Esophagus squamous epithelium (tissue), 5 donors: Measurements from ENCODE around the gene NPR1. TPM values are rescaled to one million over a fixed set of nuclear protein-coding genes. Genes with fewer than 3 reads are reported as not detected.

Experiments used
- DNase-seq: peaks from one replicate; lab custom pipeline; 2025; lab: John Stamatoyannopoulos, UW
- H3K27ac ChIP-seq, 4 donors: fragments of 200-600 bp; sonication (generic); one replicate each; pipeline ENCODE4 v1.5.1; 2016 to 2019; ENCODE audit warnings: mild to moderate bottlenecking in 1 of 4
- H3K27me3 ChIP-seq, 4 donors: fragments of 200-600 bp; sonication (generic); 1 replicate in 3 of 4; 2 replicates in 1 of 4; pipeline versions ENCODE4 v1.5.1 to v1.6.0; 2017 to 2021; ENCODE audit warnings: antibody characterized with exemption in 1 of 4
- H3K36me3 ChIP-seq, 3 donors: fragments of 200-600 bp; sonication (generic); one replicate each; pipeline ENCODE4 v1.5.1; 2016 to 2019
- H3K4me1 ChIP-seq, 3 donors: fragments of 200-600 bp; sonication (generic); one replicate each; pipeline ENCODE4 v1.5.1; 2017 to 2019
- H3K4me3 ChIP-seq, 4 donors: fragments of 200-600 bp; sonication (generic); 1 replicate in 3 of 4; 2 replicates in 1 of 4; pipeline ENCODE4 v1.5.1; 2016 to 2019; ENCODE audit warnings: mild to moderate bottlenecking in 2 of 4, moderate library complexity in 1 of 4
- H3K9me3 ChIP-seq, 3 donors: fragments of 200-600 bp; sonication (generic); one replicate each; pipeline ENCODE4 v1.5.1; 2016 to 2019
- POLR2A ChIP-seq, 4 donors: fragments of 450-650 bp; IDR thresholded peaks; one replicate each; pipeline ENCODE4 v1.6.1; 2017; ENCODE audit warnings: antibody characterized with exemption in 4 of 4, mild to moderate bottlenecking in 4 of 4, moderate library complexity in 3 of 4
- WGBS, 2 donors: methylation state at CpG; one replicate each; pipeline ENCODE4 v1.1.5; 2018; 5-methylcytosine and 5-hydroxymethylcytosine counted together
- intact Hi-C: fragments of 100-400 bp; cut with DNase I; formaldehyde crosslinking; loops from one replicate; pipeline ENCODE4 v1.15.0; 2022
- total RNA-seq, 4 donors: library from RNA; depleted of rRNA; stranded (reverse); fragments of >200 nt; gene quantifications; one replicate each; pipeline ENCODE4 v1.1.0, GENCODE V29; 2016
- TF ChIP-seq, protein P1 (sequence below), 6 experiments: fragments of 450-650 bp in 4 of 6; fragments of 200-600 bp in 2 of 6; sonication (generic) in 2 of 6; IDR thresholded peaks; one replicate each; pipeline ENCODE4 v1.5.1; 2016 to 2019; ENCODE audit warnings: antibody characterized with exemption in 6 of 6, mild to moderate bottlenecking in 4 of 6, moderate library complexity in 4 of 6
- donor health status: DM: yes; HTN: yes; CAD: no.

NPR1 gene
- total RNA-seq, 4 donors from 2014 or later = 1.8 to 15.6 (median 6.4) TPM

DNA sequence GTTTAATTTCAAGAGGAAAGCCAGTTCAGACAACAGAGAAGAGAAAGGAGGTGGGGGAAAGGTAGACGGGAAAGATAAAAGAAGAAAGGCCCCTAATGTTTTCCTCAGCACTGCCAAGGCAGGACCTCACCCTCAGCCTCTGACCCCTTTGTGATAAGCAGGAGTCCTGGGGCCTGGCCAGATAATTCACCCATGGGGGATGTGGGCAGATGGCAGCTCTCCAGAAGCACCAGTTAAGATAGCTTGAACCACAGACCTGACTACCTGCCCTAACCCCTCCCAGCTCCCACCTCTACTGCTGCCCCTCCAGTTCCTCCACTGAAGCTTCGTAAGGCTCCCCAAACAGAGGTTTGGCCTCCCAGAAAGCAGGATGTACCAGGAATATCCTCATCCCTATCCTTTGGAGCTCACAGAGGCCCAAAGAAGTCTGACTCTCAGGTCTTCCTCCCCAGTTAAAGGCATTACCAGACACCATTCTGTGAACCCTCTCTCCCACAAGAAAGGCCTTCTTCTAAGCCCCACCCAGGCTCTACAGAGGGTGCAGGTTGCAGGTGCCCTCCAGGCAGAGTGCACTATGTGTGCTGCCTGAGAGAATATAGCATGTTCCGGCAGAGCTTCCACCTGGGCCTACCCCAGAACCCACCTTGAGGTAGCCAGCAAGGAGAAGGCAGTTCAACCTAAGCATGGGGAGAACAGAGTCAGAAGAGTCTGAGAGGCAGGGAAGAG is 29.2 kb upstream of the NPR1 start:
- Histone ChIP-seq H3K9me3 (no peaks in the 10 kb centered on the region), H3K36me3 (peaks cover 8 to 30% (median 15%) of the 10 kb centered on the region in 3 donors), H3K27ac (no peak overlapping the region), H3K4me3 (no peak overlapping the region), H3K27me3 (no peaks in the 10 kb centered on the region), H3K4me1 (peaks cover 6 to 38% (median 9%) of the 10 kb centered on the region in 3 donors)
- DNase-seq = no peak
- intact Hi-C loops = no loop called here
- 42 to 49% methylated on average over 3 of the region's 3 CpGs for WGBS, 2 donors
- TF ChIP-seq, protein P1, sequence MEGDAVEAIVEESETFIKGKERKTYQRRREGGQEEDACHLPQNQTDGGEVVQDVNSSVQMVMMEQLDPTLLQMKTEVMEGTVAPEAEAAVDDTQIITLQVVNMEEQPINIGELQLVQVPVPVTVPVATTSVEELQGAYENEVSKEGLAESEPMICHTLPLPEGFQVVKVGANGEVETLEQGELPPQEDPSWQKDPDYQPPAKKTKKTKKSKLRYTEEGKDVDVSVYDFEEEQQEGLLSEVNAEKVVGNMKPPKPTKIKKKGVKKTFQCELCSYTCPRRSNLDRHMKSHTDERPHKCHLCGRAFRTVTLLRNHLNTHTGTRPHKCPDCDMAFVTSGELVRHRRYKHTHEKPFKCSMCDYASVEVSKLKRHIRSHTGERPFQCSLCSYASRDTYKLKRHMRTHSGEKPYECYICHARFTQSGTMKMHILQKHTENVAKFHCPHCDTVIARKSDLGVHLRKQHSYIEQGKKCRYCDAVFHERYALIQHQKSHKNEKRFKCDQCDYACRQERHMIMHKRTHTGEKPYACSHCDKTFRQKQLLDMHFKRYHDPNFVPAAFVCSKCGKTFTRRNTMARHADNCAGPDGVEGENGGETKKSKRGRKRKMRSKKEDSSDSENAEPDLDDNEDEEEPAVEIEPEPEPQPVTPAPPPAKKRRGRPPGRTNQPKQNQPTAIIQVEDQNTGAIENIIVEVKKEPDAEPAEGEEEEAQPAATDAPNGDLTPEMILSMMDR (IDR thresholded peaks at IDR 0.05) = no peak
- TF ChIP-seq POLR2A (IDR thresholded peaks at IDR 0.05) = no peak

- 80 to 85% methylated on average over 1 to 2 of the region's 2 CpGs for WGBS, 2 donors
- Histone ChIP-seq H3K4me1 (peaks cover 6 to 38% (median 9%) of the 10 kb centered on the region in 3 donors), H3K4me3 (no peak overlapping the region), H3K36me3 (peaks cover 8 to 24% (median 11%) of the 10 kb centered on the region in 3 donors), H3K9me3 (no peaks in the 10 kb centered on the region), H3K27ac (no peak overlapping the region), H3K27me3 (no peaks in the 10 kb centered on the region)
- intact Hi-C loops = no loop called here
- no peak for DNase-seq
- TF ChIP-seq POLR2A (IDR thresholded peaks at IDR 0.05) = no peak
- TF ChIP-seq, protein P1 (IDR thresholded peaks at IDR 0.05) = no peak
Measured at GRCh38 chr1:153649863-153650235, 28.6 kb upstream of the NPR1 start.

DNA sequence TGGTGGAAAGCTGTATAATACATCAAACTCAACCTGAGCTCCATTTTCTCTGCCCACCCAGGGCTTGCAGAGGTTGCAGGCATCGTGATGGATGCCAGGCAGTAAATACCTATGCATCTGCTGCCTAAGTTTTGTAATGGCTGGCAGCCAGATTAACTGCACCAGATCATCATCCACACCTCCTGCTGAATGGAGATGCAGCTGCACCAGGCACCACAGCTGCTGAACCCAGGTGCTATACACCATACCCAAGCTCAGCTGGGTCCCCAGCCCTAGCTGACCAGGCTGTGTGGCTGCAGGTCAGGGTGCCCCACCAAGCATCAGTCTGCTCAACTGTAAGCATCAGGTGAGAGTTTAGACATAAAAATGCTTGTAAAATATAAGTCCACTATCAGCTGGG is 26.7 kb upstream of the NPR1 start:
- DNase-seq = no peak

DNA sequence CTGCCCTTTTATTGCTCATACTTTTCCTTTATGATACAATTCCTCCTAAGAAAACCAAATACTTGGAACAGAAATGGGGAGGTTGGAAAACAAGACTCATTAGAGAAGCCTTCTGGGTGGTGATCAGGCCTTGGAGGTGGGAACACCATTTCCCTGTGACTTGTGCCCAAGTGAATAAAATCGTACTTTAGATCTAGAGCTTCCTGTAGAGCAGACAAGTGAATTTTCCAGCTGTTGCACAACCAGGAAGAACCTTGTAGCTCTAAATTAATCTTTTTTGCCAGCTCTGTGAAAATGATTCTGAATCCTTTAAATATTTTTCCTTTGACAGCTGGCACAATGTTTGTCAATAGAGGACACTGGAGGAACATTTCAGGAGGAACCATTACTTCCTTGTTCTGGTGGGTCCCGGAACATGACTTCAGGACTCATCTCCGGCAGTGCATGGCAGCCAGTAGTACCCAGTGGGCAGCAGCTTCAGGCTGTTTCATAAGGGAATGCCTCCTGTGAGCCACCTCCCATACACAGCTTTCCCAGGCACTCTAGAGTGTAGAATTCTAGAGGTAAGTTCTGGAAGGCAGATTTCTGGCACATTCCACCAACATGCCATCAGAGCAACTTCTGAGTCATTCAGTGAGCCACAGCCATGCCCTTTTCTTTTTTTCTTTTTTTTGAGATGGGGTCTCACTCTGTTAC is 25.5 kb upstream of the NPR1 start:
- intact Hi-C loops = no loop called here
- peaks cover 6 to 30% (median 6%) of the 10 kb centered on the region in 3 donors for H3K4me1 ChIP-seq
- H3K4me3 ChIP-seq = no peak overlapping the region
- no peaks in the 10 kb centered on the region for H3K9me3 ChIP-seq
- DNase-seq = no peak
- H3K27ac ChIP-seq = peak overlapping the region; percentile 26 to 67 (median 60)
- no peaks in the 10 kb centered on the region for H3K27me3 ChIP-seq
- WGBS, 2 donors = 26 to 65% methylated on average over 3 of the region's 3 CpGs
- no peak for TF ChIP-seq POLR2A (IDR thresholded peaks at IDR 0.05)
- TF ChIP-seq, protein P1 (IDR thresholded peaks at IDR 0.05) = no peak
- H3K36me3 ChIP-seq = no peaks in the 10 kb centered on the region

More for the DNA sequence above, 26.7 kb upstream of the NPR1 start:
- H3K27me3 ChIP-seq = no peaks in the 10 kb centered on the region
- no peak overlapping the region for H3K4me3 ChIP-seq
- peaks cover 0 to 5% (median 0%) of the 10 kb centered on the region in 3 donors for H3K36me3 ChIP-seq
- TF ChIP-seq POLR2A (IDR thresholded peaks at IDR 0.05) = no peak
- TF ChIP-seq, protein P1 (IDR thresholded peaks at IDR 0.05) = no peak
- H3K9me3 ChIP-seq = no peaks in the 10 kb centered on the region
- WGBS, 2 donors = 56 to 60% methylated on average over 1 of the region's 1 CpG
- no peak overlapping the region for H3K27ac ChIP-seq
- intact Hi-C loops = no loop called here
- H3K4me1 ChIP-seq = peaks cover 6 to 37% (median 9%) of the 10 kb centered on the region in 3 donors

DNA sequence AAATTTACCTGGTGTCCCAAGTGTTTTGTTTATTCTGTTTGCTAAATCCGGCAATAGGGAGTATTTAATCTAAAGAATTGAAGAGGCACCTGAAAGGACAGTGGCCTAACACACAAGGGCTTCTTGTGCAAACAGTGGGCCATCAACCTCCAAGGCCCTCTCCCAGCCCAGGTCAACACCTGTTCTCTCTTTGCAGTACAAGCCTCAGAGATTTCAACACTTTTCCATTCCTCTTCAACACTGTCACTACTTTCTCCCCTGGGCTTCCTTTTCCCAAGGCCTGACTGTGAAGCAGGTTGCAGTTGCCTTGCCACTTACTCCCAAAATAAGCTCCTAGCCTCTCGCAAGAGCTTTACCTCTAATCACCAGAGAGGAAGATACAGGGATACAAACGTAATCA is 23.2 kb upstream of the NPR1 start:
- H3K27me3 ChIP-seq = no peaks in the 10 kb centered on the region
- peaks cover 11 to 34% (median 17%) of the 10 kb centered on the region in 3 donors for H3K4me1 ChIP-seq
- H3K4me3 ChIP-seq = no peak overlapping the region
- intact Hi-C loops = no loop called here
- no peak for DNase-seq
- no peaks in the 10 kb centered on the region for H3K9me3 ChIP-seq
- 92 to 93% methylated on average over 2 to 3 of the region's 3 CpGs for WGBS, 2 donors
- H3K27ac ChIP-seq = no peak overlapping the region
- TF ChIP-seq POLR2A (IDR thresholded peaks at IDR 0.05) = no peak
- TF ChIP-seq, protein P1 (IDR thresholded peaks at IDR 0.05) = no peak
- peaks cover 0 to 5% (median 0%) of the 10 kb centered on the region in 3 donors for H3K36me3 ChIP-seq
